BE2C (cell line): ENCODE measurements around the gene FAM163A.

Experiments
- DNase-seq: peaks from one replicate; pipeline ENCODE4 v3.0.0-alpha.2; 2020
- H3K27me3 ChIP-seq: fragments of 250-450 bp; sonication (Bioruptor Pico); 2 replicates; pipeline ENCODE4 v1.5.1; 2020; ENCODE audit warnings: mild to moderate bottlenecking
- H3K36me3 ChIP-seq: fragments of 250-450 bp; sonication (Bioruptor Pico); 2 replicates; pipeline ENCODE4 v1.5.1; 2020; ENCODE audit warnings: mild to moderate bottlenecking
- H3K4me1 ChIP-seq: fragments of 250-450 bp; sonication (Bioruptor Pico); 2 replicates; pipeline ENCODE4 v1.5.1; 2020
- H3K4me3 ChIP-seq: 2 replicates; pipeline ENCODE4 v1.5.1; 2011; ENCODE audit warnings: low read depth, low read length
- H3K9me3 ChIP-seq: fragments of 250-450 bp; sonication (Bioruptor Pico); 2 replicates; pipeline ENCODE4 v1.5.1; 2020
- CTCF ChIP-seq: IDR thresholded peaks from 2 replicates; pipeline ENCODE4 v1.5.1; 2012; ENCODE audit warnings: mild to moderate bottlenecking, low read depth, low read length

The FAM163A gene

GRCh38 chr1:179709841-179710329 is 33.2 kb upstream of the FAM163A start:
- Histone ChIP-seq H3K4me1 (peaks cover 20% of the 10 kb centered on the region), H3K36me3 (no peaks in the 10 kb centered on the region), H3K9me3 (no peaks in the 10 kb centered on the region; the same call in 1 of the 2 replicates), H3K27me3 (no peaks in the 10 kb centered on the region), H3K4me3 (no peak overlapping the region)
- no peak for TF ChIP-seq CTCF
- peak; percentile 59 for DNase-seq

GRCh38 chr1:179714159-179714558 is 28.9 kb upstream of the FAM163A start:
- Histone ChIP-seq H3K4me3 (no peak overlapping the region), H3K27me3 (no peaks in the 10 kb centered on the region), H3K4me1 (peaks cover 11% of the 10 kb centered on the region), H3K36me3 (no peaks in the 10 kb centered on the region), H3K9me3 (no peaks in the 10 kb centered on the region; the same call in none of the 2 replicates)
- TF ChIP-seq CTCF, result no peak
- no peak for DNase-seq

GRCh38 chr1:179714623-179715022 is 28.5 kb upstream of the FAM163A start:
- Histone ChIP-seq H3K4me1 (peaks cover 6% of the 10 kb centered on the region), H3K27me3 (no peaks in the 10 kb centered on the region), H3K9me3 (no peaks in the 10 kb centered on the region; the same call in none of the 2 replicates), H3K4me3 (no peak overlapping the region), H3K36me3 (no peaks in the 10 kb centered on the region)
- no peak for DNase-seq
- TF ChIP-seq CTCF, result no peak

DNA sequence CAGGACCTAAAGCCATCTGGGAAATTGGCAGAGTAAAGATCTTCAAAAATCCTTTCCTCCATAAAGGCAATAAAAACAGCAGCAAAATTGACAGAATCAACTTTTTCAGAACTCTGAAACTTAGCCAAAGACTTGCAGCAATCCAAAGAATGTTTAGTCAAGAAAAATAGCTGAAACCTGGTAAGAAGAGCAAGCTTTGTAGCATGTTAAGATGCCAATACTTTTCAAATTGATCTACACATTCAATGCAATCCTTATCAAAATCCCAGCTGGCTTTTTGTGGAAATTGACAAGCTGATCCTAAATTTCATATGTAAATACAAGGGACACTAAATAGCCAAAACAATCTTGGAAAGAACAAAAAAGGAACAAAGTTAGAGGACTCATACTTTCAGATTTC is 23.8 kb upstream of the FAM163A start:
- TF ChIP-seq CTCF, result no peak
- H3K4me3 ChIP-seq, result no peak overlapping the region
- no peaks in the 10 kb centered on the region for H3K36me3 ChIP-seq
- no peak for DNase-seq
- H3K9me3 ChIP-seq, result no peaks in the 10 kb centered on the region; the same call in 1 of the 2 replicates
- H3K4me1 ChIP-seq, result no peaks in the 10 kb centered on the region
- H3K27me3 ChIP-seq, result no peaks in the 10 kb centered on the region

DNA sequence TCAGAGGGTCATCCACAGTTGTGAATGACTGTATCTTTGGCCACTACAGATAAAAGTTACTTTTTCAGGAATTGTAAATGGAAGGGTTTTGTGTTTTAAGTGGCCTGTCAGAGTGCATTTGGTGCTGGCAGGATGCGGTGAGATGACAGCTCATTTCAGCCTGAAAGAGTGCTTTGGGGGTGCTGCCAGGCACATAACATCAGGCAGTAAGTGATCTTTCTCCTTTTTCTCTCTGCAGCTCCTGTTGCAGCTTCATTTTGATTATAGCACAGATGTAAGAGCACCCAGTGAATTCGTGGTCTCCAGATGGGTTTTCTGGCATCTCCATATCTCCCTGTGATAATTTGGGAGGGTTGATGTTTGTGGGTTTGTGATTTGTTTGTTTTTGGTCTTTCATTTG is 14.8 kb upstream of the FAM163A start:
- Histone ChIP-seq H3K36me3 (no peaks in the 10 kb centered on the region), H3K4me3 (no peak overlapping the region), H3K9me3 (no peaks in the 10 kb centered on the region), H3K4me1 (peaks cover 2% of the 10 kb centered on the region; the same call in 1 of the 2 replicates), H3K27me3 (no peaks in the 10 kb centered on the region)
- DNase-seq, result no peak
- no peak for TF ChIP-seq CTCF

DNA sequence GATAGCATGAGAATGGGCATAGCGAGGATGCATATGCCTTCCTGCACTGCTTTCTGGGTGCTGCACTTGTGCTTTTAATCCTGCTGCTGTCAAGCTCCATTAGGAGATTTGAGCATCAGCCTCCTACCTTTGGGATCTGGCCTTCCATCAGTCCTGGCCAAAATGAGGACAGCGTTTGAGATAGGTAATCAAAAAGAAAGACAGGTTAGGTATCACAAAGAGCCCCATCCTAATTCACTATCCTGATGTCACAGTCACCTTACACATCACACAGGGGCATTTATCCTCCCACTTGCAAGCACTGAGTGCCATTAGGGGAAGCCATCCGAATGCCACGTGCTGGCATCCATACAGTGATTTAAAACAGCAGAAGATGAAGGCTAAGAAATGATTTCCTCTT is 13.2 kb upstream of the FAM163A start:
- no peaks in the 10 kb centered on the region for H3K36me3 ChIP-seq
- no peak overlapping the region for H3K4me3 ChIP-seq
- peaks cover 2% of the 10 kb centered on the region; the same call in 1 of the 2 replicates for H3K4me1 ChIP-seq
- no peaks in the 10 kb centered on the region for H3K27me3 ChIP-seq
- no peak for DNase-seq
- no peaks in the 10 kb centered on the region for H3K9me3 ChIP-seq
- TF ChIP-seq CTCF, result no peak
